C4-2B (cell line): ENCODE measurements around the gene DEDD2.

Source experiments
- H3K27ac ChIP-seq: fragments of 450-650 bp; 2 replicates; pipeline ENCODE4 v1.5.1; 2017
- CTCF ChIP-seq: fragments of 450-650 bp; conservative IDR thresholded peaks from 2 replicates; pipeline ENCODE4 v1.5.1; 2017; ENCODE audit warnings: mild to moderate bottlenecking
- ZFX ChIP-seq: fragments of 450-650 bp; IDR thresholded peaks from 2 replicates; pipeline ENCODE4 v1.6.1; 2017

DEDD2 gene

GRCh38 chr19:42151782-42152684 is 65.4 kb downstream of the DEDD2 start:
- no peak overlapping the region for H3K27ac ChIP-seq
- TF ChIP-seq ZFX (no peak), CTCF (no peak)

GRCh38 chr19:42150911-42151361 is 66.5 kb downstream of the DEDD2 start:
- TF ChIP-seq ZFX: no peak
- TF ChIP-seq CTCF: no peak
- H3K27ac ChIP-seq: no peak overlapping the region

DNA sequence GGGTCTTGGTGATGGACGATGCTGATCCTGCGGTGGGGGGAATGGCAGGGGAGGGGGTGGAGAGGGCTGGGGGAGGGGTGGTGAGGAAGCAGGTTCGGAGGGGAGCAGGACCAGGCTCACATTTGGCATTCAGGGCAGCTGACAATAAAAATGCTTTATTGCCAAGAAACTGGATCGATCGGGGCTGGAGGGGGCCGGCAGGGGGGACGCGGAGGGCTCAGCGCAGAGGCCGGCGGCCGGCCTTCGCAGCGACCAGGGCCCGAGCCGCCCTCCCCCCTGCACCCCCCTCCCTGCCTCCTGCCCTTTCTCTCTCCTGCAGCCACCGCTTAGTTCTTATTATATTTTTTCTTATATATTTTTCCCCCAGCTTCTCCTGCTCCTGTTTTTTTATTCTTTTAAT is 67.1 kb downstream of the DEDD2 start:
- H3K27ac ChIP-seq: no peak overlapping the region
- TF ChIP-seq ZFX: no peak
- TF ChIP-seq CTCF: no peak

DNA sequence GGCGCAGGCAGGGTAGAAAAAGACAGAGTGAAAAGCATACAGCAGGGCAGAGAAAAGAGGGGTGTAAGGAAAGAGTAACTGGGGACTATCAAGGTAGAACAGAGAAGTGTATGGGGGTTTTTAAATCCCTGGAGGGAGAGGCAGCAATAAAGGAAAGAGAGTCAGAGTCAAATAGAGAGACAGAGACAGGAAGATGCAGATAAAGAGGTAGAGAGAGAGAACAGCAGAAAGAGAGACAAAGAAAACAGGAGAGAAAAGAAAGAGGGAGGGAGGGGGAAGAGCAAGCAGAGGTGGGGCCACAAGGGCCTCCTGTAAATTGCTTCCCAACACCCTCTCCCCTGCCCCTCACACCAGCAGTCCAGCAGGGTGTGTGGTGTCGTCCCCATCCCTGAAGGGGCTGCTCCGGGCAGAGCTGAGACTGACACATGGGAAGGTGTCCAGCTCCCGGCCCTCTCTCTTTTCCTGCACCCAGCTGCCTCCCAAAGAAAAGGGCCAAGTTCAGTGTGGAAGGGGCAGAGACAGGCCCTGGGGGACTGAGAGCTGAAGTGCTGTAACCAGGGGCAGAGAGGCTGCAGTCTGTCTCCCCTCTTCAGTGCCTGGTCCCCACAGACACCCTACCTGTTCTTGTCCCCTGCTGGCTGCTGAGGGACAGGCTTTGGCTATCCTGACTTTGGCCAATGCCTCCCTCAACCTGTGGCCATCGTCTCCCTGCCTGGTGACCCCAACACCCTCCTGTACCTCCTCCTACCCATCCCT is 67.9 kb downstream of the DEDD2 start:
- TF ChIP-seq CTCF: no peak
- H3K27ac ChIP-seq: no peak overlapping the region
